Inflammatory macrophage treated with lipopolysaccharide for 1 hour (primary cell): ENCODE data around the gene TRIM9.
A peak's percentile ranks its signal among the peaks of the same experiment; 100 is the strongest.

Experiments
- DNase-seq, 2 donors: peaks; one replicate each; pipeline ENCODE4 v3.0.0-alpha.2; 2020 to 2022

TRIM9 gene

GRCh38 chr14:51093371-51094281, 1.3 kb downstream of the TRIM9 start:
- no peak for DNase-seq

GRCh38 chr14:51092965-51093364, 1.9 kb downstream of the TRIM9 start:
- no peak for DNase-seq

- DNase-seq: no peak
These were observed 5.6 kb downstream of the TRIM9 start for GRCh38 chr14:51089278-51089677.

- no peak for DNase-seq
These were observed 7.9 kb downstream of the TRIM9 start for GRCh38 chr14:51087031-51087441.

GRCh38 chr14:51086044-51086443, 8.9 kb downstream of the TRIM9 start:
- no peak for DNase-seq

- no peak for DNase-seq
These were observed 9.9 kb downstream of the TRIM9 start for GRCh38 chr14:51084962-51085361.

GRCh38 chr14:51084507-51084906, 10.4 kb downstream of the TRIM9 start:
- DNase-seq: no peak

- no peak for DNase-seq
These were observed 12.6 kb downstream of the TRIM9 start for GRCh38 chr14:51082349-51082748.

- DNase-seq: no peak
These were observed 13.2 kb downstream of the TRIM9 start for GRCh38 chr14:51081712-51082111.

- DNase-seq: no peak
These were observed 13.7 kb downstream of the TRIM9 start for GRCh38 chr14:51081209-51081608.

- DNase-seq: no peak
These were observed 14.3 kb downstream of the TRIM9 start for GRCh38 chr14:51080645-51081044.

- DNase-seq: no peak
These were observed 15.4 kb downstream of the TRIM9 start for GRCh38 chr14:51079489-51079888.

GRCh38 chr14:51079085-51079484, 15.8 kb downstream of the TRIM9 start:
- peak; percentile 18 to 76 for DNase-seq

GRCh38 chr14:51074701-51075385, 20.1 kb downstream of the TRIM9 start:
- DNase-seq: no peak

GRCh38 chr14:51073731-51074130, 21.2 kb downstream of the TRIM9 start:
- no peak for DNase-seq

- no peak for DNase-seq
These were observed 21.9 kb downstream of the TRIM9 start for GRCh38 chr14:51072976-51073375.

GRCh38 chr14:51071857-51072256, 23.0 kb downstream of the TRIM9 start:
- DNase-seq: no peak

GRCh38 chr14:51070726-51071125, 24.2 kb downstream of the TRIM9 start:
- no peak for DNase-seq

- DNase-seq: no peak
These were observed 25.9 kb downstream of the TRIM9 start for GRCh38 chr14:51069055-51069454.

GRCh38 chr14:51068268-51068667, 26.6 kb downstream of the TRIM9 start:
- DNase-seq: no peak

GRCh38 chr14:51067295-51067694, 27.6 kb downstream of the TRIM9 start:
- no peak for DNase-seq

- DNase-seq: no peak
These were observed 28.3 kb downstream of the TRIM9 start for GRCh38 chr14:51066576-51066975.

GRCh38 chr14:51059032-51059431, 35.9 kb downstream of the TRIM9 start:
- no peak for DNase-seq

GRCh38 chr14:51058382-51058781, 36.5 kb downstream of the TRIM9 start:
- DNase-seq: no peak
